GM19043 (cell line): Measurements from ENCODE around the gene TEPSIN.

ENCODE experiments used
- ATAC-seq: cut with Tn5 transposase; IDR thresholded peaks from one replicate; pipeline ENCODE4 v1.9.1; 2021; ENCODE audit warnings: low read depth; ENCODE audit not compliant: unreplicated experiment

Gene TEPSIN

DNA sequence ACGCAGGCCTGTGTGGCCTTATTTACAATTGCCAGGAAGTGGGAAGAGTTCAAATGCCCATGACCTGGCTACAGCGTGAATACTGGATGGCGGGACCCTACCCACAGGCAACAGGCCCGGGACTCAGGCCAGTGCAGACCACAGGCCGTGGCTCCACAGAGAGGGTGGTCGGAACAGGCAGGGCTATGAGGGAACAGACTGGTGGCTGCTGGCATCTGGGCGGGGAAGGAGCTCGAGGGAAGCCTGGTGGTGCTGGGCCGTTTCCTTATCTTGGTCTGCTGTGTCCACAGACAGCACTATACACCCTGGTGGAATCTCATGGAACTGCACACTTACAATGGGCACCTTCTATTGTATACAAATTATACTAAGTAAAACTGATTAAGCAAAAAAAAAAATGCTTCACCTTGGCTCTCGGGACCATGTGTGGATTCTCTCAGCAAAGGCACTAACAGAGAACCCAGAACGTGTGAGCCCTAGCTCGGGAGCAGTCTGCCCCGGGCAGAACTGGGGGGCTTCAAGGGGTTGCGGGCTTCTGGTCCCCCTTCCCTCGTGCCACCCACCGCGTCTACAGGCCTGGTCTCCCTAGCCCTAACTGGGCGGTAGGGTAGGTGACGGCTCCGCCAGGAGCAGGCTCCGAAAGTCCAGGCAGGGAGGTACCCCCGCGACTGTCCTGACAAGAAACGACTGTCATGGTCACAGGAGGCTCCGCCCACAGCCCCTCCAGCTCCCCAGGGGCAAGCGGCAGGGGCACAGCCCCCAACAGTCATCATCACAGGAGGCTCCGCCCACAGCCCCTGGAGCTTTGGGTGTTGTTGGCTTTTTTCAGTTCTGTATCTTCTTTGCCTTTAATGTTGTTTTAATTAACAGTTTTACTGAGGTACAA is 37.9 kb downstream of the TEPSIN start:
- no peak for ATAC-seq

DNA sequence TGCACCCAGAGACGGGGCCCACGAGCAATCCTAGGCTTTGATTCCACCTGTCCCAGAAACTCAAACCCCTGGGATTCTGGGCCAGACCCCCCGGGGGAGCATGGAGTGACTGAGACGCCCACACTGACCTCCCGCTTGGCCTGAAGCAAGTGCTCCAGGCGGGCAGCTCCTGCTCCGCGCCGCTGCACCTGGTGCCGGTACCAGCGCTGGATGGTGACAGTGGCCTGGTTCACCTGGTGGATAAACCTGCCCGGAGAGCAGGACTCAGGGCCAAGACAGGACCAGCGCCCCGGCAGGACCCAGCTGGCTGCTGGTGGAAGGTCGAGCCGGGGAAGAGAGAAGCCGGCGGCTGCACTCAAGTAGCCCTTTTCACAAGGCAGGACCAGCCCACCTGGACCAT is 38.7 kb downstream of the TEPSIN start:
- no peak for ATAC-seq

DNA sequence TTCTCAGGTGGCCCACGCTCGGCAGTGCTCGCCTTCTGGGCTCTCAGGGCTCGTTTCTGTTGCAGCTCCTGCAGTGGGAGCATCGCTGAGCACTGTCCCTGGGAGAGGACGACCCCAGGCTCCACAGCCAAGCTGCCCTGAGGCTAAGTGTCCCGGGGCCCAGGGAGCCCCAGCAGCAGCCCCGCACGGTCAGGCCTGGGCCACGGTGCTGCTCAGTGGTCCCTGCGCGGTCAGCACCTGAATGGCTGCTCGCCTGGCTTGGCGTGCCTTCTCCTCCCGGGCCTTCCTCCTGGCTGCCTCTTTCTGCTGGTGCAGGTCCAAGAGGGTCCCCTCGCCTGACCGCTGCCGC is 39.4 kb downstream of the TEPSIN start:
- no peak for ATAC-seq

DNA sequence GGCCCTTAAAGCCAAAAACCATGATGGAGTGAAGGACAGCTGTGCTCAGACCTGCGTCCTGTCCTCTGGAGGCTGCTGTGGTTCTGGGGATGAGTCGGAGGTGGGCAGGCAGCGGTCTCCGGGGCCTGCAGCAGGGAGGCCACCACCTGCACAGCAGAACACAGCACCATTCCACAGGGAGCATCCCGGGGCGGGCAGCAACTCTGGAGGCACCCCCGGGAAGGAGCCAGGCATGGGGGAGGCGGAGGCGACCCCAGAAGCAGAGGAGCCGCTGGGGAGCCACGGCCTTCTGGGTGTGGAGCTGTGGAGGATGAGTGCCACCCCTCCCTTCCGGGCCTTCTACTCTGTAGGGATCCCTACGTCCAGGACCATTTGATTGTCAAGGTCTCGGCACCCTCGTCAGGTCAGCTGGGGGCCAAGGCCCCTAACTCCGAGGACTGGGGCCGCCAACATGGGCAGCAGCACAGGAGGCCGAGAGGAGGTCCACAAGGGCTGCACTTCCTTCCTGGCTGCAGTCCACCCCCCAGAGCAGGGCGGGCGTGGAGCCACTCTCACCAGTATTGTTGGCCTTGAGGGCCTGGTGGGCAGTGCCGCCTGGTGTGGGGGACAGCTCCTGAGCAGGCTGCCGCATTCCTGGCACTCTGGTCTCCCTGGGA is 39.9 kb downstream of the TEPSIN start:
- ATAC-seq, result no peak

DNA sequence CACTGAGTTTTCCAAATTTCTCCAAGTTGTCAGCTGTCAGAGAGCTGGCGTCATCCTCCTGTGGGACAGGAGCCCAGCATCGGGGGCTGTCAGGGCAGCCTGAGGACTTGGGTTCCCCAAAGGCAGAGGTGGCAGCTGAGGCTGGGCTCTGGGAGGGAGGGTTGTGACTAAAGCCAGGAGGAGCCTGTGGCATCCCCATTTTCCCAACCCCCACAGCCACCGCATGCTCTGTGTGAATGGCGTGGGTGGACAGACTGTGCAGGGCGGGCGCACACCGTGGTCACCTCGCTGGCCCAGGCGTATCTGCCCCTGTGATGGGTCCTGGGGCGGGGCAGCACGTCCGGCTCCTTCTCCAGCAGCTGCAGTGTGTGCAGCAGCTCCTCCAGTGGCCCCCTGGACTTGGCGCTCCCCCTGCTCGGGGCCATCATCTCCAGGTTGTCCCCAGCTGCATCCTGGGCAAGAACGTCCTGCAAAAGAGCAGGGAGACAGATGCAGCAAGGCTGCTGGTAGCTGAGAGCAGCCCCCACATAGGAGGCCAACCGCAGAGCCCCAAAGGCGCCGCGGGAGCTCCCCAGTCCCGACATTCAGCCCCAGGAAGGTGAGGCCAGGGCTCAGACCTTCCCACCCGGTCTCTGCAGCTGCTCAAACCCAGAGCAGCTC is 40.9 kb downstream of the TEPSIN start:
- ATAC-seq, result no peak

DNA sequence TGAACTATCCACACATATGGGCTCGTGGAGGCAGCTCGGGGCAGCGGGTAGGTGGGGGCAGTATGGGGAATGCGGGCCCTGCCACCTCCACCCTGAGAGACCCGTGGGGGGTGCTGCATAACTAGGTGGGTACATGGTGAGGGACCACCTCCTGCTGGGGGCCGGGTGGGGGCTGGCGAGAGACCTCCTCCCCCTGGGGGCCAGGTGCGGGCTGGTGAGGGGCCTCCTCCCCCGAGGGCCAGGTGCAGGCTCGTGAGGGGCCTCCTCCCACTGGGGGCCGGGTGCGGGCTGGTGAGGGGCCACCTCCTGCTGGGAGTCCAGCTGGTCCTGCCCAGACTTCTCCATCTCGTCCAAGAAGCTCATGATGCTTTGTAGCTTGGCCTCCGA is 41.5 kb downstream of the TEPSIN start:
- no peak for ATAC-seq

DNA sequence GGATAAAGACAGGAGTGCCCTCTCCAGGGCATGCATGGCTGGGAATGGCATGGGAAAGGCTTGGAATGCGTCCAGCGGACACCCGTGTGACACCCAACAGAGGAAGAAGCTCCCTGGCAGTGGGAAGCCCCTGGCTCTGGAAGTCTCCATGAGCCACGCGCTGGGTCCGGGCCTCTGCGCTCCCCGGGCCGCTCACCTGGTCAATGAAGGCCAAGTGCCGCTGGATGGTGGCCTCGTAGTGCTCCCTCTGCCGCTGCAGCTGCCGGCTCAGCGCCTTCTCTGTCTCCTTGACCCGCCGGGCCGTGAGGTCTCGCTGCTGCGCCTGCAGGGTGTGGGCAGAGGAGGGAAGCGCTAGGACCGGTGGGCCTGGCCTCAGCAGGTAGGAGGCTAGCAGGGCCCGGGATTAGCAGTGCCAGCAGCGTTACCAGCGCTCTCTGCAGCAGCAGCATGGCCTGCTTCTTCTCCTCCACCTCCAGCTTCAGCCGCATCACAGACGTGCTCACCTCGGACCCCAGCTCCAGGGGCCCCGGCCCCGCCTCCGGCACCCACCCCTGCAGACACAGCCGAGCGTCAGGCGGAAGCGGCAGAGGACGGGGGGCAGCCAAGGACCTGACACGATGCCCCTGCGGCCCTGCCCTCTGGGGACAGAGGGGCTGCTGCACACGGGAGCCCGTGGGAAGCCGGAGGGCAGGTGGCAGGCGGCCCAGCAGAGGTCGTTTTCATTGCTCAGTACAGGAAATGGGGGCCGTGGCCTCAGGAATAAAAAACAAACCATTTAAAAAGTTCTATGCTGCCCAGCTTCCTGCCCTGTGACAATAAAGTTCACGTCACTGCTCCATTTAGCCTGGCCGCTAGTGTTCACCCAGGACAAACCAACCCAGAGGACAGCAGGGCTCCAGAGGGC is 42.1 kb downstream of the TEPSIN start:
- ATAC-seq, result no peak

DNA sequence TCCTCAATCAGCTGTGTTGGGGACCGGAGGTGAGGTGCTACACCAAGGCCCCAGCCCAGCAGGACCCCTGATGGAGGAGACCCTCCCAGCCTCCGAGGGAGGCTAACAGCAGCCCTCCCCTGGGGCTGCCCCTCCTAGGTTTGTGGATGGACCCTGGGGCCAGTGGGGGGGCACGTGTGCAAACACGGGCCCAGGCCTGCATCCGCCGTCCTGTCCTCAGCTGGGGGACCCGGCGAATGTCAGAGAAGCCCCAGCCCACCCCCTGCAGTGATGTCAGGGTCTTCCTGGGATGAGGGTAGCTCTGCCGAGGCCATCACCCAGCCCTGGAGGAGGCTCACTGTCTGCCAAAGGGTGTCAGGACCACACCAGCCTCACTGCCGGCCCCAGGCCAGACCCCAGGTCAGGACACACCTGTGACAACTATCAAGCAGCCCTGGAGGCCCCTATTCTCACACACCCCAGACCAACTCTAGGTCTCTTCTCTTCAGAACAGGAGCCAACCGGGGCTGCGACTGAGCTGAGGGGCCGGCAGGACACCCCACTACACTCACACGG is 42.8 kb downstream of the TEPSIN start:
- ATAC-seq, result no peak

DNA sequence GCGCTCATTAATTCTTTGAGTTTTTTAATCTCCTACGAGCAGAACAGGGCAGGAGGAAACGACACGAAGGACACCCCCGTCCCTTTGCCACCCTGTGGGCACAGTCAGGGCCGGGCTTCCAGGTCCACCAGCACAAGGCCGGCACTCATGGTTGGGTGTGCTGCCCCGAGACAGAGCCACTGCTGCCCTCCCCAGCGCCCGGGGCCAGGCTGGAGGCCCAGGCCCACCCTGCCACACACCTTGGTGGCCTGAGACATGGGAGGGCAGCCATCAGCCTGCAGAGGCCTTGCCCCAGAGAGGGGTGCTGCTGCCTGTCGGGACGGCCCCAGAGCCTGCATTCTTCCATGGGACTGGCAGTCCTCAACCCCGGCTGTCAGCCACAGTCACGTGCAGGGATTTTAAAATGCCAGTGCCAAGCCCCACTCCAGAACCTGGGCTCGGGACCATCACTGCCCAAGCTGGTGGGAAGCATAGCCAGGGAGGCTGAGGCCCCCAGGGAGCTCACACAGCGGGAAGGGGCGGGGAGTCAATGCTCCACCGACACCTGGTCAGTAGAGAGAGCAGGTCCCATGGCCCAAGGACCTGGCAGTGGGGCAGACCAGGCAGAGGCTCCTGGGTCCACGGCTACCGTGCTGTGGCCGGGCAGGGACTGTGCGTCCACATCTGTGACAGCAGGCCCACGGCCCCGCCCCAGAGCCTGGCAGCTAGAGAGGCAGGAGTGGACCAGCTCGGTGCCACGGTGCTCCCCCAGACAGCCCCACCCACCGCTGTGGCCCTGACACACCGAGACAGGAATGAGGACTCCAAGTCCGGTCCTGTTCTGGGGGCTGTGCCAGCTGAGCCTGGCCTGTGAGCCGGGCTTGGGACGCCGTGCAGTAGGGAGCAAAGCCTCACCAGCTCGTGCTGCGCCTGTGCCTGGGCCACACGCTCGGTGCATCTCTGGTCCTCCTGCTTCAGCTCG is 43.6 kb downstream of the TEPSIN start:
- no peak for ATAC-seq

DNA sequence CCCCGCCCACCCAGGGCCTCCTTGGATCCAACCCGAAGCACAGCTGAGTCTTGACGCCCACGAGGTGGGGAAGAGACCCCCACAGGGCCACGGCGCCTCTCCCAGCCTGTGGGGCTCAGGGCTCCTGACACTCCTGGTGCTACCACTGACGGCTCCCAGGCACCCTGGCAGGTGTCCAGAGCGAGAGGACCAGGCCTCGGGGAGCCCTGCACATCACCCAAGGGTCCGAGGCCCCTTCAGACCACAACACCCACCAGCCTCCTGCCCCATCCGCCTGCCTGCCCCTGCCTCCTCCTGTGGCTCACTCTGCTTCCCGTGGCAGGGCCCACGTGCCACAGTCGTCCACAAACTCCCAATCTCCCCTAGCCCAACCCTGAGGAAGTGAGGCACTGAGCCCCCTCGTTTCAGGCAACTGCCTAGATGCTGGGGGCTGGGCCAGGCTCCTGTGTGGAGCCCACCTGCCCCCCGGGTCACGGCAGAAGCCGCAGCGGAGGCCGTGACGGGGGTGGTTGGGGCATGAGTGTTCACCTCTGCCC is 44.6 kb downstream of the TEPSIN start:
- no peak for ATAC-seq

DNA sequence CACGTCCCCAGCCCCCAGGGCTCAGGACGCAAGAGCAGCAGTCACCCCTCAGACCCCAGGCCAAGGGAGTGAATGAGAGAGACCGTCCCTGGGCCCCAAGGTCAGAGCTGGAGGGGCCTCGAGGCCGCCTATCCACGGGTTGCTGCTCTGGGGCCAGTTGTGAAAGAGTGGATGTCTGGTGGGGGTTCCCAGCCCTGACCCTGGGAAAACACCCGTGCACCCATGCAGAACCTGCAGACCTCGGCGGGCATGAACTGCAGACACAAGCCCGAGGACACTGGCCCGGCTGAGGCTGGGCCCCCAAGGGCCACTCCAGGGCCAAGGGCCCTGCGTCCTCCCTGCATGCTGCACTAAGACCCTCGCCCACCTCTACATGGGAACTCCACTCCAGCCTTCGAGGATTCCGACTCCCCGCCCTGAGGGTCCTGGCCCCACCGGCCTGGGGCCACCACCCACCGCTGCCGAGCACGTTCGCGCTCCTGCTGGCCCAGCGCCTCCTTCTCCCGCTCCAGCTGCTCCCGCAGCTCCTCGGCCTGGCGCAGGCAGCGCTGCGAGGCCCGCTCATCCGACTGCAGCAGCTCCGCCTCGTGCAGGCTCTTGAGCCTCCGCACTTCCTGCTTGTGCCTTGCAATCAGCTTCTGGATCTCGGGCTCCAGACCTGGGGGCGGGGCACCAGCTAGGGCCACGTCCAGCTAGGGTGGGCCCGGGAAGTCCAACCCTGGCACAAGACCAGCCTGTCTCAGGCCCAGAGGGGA is 45.2 kb downstream of the TEPSIN start:
- ATAC-seq, result no peak

DNA sequence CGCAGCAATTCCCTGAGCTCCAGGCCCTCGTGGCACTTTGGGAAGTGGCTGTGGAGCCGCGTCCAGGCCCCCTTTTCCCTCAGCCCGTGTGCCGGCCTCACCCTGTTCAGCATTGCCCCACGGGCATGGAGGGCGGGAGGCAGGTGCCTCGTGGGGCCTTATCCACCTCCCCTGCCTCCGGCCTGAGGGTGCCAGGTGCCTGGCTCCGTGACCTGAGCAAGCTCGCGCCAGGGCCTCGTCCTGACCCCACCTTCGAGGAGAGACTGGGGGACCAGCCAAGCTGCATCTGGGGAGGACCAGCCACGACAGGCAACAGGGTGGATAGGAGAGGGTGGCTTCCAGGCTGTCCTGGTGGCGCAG is 45.8 kb downstream of the TEPSIN start:
- no peak for ATAC-seq

DNA sequence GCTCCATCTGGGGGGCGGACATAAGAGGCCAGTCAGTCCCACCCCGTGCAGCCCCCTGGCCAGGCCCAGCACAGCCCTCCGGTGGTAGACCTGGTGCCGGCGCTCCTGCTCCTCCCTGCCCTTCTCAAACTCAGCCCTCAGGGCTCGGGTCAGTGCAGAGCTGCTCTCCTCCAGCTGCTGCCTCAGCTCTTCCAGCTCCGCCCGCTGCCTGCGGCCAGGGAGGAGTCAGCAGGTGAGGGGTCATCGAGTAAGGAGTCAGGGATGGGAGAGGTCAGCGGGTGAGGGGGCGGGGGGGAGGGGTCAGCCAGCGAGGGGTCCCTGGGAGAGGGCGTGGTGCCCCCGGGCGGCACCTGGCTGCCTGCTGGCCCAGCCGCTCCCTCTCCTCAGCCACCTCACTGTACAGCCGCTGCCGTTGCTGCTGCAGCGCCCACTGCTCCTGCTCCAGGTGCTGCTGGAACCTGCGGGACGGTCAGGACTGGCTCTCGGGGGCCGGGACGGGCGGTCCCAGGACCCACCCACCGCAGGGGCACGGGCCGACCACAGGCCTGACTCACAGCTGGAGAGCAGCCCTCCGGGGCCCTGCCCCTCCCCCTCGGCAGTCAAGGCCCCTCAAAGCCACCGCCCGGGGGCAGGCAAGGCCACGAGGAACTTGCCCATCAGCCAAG is 46.3 kb downstream of the TEPSIN start:
- ATAC-seq, result no peak

DNA sequence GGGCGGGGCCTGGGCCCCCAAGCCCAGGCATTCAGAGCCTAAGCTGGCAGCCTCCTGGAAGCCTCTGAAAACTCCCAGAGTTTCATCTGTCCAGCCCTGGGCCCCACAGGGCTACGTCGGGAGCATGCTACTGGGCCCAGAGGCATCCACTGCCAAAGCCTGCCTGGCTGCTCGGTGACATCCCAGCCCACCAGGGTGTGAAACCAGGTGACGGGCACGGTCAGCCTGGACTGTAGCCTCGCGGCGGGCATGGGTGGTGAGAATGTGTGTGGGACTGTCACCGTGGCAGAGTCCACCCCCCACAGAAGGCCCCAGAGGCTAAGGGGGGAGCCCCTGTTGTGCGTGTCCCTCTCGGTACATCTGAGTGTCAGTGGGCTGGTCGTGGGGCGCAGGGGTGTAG is 47.2 kb downstream of the TEPSIN start:
- ATAC-seq, result no peak

DNA sequence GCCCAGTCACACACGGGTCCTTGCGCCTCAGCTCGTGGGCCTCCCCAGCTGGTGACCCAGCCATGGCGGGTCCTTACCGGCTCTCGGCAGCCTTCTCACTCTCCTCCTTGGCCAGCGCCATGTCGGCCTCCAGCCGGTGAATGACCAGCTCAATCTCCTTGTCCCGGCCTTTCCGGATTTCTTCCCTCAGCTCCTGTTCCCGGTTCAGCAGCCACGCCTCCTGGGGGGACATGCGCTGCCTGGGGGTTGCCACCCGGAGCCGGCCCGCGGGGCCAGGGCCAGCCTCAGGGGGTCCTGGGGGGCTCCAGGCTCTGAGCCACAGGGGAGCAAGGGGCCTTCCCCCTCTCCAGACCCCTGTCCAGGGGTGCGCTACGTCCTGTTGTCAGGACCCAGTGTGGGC is 47.7 kb downstream of the TEPSIN start:
- no peak for ATAC-seq

DNA sequence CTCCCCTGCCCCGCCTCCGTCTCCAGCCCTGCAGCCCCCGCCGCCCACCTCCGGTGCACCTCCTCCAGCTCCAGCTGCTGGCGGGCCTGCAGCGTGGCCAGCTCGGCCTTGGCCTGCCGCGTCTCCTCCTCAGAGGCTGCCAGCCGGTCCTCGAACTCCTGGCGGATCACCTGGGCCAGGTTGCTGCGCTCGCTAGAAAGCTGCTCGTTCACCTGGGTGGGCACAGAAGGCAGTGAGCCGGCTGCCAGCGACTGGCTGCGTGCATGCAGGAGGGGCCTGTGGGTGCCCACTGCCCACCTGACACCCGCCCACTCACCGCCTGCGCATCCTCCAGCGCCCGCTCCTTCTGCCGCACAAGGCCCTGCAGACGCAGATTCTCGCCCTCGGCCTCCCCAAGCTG is 48.3 kb downstream of the TEPSIN start:
- ATAC-seq, result no peak

DNA sequence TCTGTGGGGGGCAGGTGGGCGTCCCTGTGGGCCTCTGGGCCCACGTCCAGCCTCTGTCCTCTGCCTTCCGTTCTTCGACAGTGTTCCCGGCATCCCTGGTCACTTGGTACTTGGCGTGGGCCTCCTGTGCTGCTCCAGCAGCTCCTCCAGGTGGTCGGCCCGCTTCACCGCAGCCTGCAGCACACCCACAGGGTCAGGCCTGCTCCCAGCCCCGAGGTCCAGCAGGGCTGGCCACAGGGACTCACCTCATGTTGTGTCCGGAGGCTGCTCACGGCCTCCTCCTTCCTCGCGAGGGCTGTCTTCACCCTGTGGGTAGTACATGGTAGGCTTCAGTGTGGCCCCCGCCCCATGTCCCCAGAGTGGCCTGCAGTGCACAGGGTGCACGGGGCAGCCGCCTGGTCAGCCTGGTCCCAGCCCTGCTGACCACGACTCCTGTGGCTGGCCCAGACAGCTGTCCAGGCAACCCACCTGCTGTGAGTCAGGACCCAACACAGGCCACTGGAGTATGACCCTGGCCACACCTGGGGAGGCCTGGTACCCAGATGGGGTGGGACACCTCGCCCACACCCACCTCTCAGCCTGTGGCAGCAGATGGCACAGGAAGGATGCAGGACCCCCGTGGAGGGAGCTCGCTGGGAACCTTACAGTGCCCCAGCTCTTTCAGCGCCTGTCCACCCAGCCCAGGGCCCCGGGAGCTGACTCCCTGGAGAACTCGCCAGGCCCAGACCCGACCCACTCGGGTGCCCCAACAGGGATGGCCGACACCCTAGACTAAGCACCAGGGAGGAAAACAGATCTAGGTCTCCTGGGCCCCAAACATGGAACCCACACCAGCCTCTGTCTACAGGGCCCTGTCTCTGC is 49.0 kb downstream of the TEPSIN start:
- no peak for ATAC-seq
